GM10847 (cell line): Measurements from ENCODE around the gene CSKMT.

Source experiments
- POLR2A ChIP-seq: IDR thresholded peaks from 2 replicates; pipeline ENCODE4 v1.6.1; 2011; ENCODE audit not compliant: insufficient read length; ENCODE audit errors: extremely low read depth

CSKMT gene

DNA sequence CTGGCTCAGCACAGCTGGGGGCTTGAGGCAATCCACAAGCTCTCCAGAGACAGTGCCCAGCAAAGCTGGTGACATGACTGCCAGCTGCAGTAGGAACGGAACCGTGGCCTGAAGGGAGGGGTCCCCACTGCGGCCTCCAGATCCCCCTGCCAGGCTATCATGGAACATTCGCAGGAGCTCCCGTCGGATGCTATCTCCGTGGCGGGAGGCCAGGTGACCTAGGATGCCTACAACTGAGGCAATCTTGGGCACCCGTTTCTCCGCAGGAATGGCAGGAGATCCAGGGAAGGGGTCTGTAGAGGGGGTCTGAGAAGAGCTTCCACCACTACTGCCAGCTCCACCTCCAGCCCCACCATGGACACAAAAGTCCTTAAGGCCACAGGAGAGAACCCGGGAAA lies 16.1 kb upstream of the CSKMT start:
- no peak for TF ChIP-seq POLR2A

DNA sequence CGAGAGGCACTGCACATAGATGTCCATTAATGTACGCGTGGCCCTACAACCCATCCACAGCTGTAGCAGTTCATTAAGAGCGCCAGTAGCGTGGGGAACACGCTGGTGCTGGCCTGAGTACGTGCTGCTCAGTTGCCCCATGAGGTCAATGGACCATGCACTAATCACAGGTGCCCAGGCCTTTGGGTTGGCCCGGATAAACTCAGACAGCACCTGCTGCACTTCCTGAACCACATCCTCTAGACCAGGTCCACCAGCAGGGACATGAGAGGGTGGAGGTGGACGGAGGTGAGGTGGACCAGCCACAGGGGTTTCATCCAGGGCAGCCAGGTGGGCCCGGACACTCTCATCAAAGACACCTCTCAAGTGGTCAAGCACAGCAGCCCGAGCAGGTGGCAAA lies 15.6 kb upstream of the CSKMT start:
- TF ChIP-seq POLR2A = no peak

DNA sequence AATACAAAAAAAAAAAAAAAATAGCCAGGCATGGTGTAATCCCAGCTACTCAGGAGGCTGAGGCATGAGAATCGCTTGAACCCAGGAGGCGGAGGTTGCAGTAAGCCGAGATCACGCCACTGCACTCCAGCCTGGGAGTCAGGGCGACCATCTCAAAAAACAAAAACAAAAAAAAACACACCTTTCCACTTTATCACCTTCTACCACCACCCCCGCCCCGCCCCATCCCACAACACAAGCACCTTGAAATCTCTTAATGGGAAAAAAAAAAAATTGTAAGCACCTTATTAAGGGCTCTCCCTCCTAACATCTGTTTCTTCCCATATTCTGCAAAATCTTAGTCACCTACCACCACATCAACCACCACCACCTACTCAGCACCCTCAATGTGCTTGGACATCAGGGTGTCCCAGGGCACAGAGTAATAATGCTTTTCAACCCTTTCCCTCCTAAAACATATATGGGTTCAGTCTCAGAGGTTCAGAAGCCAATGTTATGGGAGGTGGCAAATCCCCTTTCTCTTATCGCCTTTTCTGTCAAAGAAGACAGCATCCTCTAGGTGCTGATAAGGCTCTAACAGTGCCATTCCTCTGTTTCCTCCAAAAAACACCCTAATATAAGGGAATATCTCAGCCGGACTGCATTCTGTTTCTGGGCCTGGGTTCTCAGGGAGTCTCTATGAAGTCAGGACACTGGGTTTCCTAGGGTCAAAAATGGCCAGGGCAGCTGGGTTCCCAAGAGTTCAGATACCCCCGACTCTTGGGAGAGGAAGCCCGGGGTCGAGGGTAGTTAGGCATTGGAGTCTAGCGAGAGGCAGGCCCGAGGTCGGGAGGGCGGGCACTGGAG lies 12.7 kb upstream of the CSKMT start:
- no peak for TF ChIP-seq POLR2A

DNA sequence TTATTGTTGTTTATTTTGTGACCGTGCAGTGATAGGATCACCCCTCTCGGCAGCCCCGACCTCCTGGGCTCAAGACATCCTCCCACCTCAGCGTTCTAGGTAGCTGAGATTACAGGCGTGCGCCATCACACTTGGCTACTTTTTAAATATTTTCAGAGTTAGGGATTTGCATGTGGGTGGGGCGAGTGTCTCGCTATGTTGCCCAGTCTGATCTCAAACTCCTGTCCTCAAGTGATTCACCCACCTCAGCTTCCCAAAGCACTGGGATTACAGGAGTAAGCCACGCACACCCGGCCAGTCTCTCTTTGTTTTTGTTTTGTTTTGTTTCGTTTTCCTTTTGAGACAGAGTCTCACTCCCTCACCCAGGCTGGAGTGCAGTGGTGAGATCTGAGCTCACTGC lies 10.8 kb upstream of the CSKMT start:
- TF ChIP-seq POLR2A = no peak

DNA sequence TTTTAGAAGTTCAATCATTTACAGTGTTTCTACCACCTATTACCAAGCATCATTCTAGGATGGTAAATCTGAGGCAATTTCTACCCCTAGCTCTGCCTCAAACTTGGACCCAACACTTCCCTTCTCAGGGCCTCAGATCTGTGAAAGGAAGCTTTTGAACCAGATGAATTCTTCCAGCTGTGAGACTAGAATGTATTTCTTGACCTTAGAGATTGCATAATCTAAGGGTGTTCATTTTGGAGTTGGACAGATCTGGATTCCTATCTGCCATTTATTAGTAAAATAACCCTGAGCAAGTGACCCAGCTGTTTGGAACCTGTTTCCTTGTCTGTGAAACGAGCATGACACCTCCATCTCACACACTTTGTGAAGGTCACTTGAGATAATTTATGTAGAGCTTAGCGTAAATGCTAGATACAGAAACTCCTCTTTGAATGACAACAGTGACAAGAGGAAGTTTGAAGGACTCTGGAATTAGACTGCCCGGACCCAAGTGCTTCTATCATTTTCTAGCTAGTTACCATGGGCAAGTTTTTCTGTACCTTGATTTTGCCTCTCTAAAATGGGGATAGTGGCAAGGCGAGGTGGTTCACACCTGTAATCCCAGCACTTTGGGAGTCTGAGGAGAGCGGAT lies 8.2 kb upstream of the CSKMT start:
- TF ChIP-seq POLR2A = no peak

DNA sequence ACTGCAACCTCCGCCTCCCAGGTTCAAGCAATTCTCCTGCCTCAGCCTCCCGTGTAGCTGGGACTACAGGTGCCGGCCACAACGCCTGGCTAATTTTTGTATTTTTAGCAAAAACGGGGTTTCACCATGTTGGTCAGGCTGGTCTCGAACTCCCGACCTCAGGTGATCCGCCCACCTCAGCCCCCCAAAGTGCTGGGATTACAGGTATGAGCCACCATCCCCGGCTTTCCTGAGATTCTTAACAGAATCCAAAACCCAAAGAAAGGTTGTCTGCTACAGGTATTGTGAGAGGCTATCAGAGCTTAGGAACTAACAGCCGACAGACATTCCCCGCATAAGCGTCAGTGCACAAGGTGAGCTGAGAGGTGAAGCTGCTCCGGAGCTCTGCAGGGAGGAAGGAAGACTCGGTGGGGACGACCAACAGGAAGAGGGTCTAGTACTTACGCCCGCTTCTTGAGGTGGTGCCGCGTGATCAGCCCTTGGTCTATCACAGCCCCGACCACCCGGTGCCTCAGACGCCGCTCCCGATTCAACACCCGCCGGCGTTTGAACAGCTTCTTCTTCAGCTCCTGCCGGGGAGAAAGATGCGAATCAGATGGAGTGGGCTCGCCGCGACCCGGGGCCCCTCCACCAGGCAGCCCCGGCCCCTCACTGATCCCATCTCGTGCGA lies 572 bp upstream of the CSKMT start:
- TF ChIP-seq POLR2A = no peak

DNA sequence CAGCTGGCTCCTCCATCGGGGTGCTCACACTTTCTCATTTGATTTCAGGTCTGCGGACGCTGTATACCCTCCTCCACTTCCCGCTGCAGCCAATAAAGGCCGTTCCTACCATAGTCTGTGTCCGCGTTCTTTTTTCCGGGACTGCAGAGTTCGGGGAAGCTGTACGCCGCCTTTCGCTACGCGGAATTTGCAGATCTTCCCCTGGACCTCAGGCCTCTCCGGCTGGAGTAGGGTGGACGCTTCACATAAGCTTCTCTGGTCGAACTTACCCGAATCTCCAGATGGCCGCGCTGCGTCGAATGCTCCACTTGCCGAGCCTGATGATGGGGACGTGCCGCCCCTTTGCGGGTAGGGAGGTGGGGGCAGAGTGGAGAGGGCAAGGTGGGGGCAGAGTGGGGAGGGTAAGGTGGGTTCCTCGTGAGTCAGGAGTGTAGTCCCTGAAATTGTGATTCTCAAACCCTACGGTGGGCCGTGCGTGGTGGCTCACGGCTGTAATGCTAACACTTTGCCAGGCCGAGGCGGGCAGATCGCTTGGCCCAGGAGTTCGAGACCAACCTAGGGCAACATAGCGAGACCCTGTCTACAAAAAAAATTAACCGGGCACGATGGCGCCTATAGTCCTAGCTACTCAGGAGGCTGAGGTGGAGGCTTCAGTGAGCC lies 617 bp downstream of the CSKMT start:
- TF ChIP-seq POLR2A = no peak

DNA sequence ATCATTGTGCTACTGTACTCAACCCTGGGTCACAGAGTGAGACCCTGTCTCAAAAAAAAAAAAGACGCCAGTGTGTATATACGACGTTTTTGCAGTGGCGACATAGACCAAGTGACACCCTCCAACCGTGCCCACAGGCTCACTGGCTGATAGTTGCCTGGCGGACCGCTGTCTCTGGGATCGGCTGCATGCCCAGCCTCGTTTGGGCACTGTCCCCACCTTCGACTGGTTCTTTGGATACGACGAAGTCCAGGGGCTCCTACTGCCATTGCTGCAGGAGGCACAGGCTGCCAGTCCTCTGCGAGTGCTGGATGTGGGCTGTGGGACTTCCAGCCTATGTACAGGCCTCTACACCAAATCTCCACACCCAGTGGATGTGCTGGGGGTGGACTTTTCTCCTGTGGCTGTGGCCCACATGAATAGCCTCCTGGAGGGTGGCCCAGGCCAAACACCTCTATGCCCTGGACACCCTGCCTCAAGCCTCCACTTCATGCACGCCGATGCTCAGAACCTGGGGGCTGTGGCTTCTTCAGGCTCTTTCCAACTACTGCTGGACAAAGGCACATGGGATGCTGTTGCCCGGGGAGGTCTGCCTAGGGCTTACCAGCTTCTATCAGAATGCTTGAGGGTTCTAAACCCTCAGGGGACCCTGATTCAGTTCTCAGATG lies 1.3 kb downstream of the CSKMT start:
- peak; percentile 20 for TF ChIP-seq POLR2A

DNA sequence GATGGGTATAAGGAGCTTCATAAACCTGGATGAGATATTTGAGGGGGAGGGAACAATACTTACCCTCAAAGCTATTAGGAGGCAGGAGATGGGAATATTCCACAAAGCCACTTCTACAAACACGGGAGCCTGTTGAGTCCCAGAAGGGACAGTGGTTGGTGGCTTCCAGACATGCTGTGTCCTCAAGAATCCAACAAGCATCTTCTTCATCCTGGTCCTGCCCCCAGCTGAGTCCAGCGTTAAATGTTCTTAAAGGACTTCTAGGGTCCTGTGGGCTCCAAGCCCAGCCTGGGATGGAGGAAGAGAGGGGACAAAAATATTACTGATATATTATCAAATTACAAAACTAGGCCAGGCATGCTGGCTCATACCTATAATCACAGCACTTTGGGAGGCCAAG lies 2.3 kb downstream of the CSKMT start:
- no peak for TF ChIP-seq POLR2A

DNA sequence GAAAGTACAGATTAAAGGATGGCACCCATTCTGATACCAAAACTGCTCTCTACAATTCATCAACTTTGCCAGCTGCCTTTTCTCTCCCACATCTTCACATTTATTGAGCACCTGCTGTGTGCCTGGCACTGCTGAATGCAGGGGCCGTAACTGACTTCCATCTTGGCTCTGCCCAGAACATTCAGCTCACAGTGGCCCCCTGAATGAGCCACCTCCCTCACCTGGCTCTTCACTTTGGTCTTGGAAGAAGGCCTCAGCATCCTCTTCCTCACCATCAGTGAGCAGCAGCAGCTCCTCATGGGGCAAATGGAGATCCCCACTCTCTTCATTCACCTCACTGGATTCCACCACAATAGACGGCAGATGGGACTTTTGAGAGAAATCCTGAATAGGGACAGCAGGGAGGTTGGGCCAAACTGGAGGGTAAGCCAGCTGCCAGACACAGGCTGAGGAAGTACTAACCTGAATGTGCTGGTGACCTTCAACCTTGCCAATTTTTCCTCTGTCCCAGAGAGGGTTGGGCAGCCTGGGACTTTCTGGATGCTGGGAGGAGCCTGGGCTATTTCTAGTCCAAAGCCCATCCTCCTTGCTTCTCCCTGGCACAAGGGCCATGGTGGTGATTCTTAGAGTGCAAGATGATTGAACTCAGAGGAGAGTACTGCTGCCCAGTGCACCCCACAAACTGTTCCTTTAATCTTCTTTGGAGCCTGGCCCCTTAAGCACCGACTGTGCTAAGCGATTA lies 4.5 kb downstream of the CSKMT start:
- TF ChIP-seq POLR2A = no peak

DNA sequence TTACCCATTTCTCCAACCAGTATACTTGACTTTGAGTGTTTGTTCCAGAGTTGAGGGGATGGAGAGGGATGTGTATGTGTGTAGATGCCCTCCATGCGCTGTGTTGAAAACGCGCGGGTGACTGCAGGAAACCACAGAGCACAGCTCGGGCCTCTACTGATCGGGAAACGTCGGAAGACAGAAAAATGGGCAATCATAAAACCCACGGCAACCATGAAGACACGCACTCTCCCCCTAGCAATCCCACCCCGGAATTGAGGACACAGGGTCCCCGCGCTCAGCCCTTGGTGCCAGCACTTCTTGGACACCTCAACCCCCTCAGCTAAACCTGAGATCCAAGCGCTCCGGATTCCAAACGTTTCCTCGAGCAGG lies 6.1 kb downstream of the CSKMT start:
- TF ChIP-seq POLR2A = no peak

DNA sequence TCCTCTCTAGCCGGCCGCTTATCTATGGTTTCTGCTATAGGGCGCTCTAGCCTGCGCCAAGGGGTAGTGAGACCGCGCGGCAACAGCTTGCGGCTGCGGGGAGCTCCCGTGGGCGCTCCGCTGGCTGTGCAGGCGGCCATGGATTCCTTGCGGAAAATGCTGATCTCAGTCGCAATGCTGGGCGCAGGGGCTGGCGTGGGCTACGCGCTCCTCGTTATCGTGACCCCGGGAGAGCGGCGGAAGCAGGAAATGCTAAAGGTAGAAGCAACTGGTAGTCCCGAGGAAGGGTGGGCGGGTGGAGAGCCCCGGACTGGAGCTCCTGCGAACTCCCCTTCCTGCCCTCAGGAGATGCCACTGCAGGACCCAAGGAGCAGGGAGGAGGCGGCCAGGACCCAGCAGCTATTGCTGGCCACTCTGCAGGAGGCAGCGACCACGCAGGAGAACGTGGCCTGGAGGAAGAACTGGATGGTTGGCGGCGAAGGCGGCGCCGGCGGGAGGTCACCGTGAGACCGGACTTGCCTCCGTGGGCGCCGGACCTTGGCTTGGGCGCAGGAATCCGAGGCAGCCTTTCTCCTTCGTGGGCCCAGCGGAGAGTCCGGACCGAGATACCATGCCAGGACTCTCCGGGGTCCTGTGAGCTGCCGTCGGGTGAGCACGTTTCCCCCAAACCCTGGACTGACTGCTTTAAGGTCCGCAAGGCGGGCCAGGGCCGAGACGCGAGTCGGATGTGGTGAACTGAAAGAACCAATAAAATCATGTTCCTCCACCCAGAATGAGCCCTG lies 6.7 kb downstream of the CSKMT start, which contains the start of the genes LBHD1 and UQCC3:
LBHD1 (minus strand) TSS at position 660 of the 782 bp plus-strand sequence. CDS start 2,236 bp downstream, outside the sequence.
UQCC3 (plus strand) TSS at position 66 of the 782 bp plus-strand sequence; CDS start at position 139, 73 bp downstream.
- TF ChIP-seq POLR2A = peak; percentile 71

DNA sequence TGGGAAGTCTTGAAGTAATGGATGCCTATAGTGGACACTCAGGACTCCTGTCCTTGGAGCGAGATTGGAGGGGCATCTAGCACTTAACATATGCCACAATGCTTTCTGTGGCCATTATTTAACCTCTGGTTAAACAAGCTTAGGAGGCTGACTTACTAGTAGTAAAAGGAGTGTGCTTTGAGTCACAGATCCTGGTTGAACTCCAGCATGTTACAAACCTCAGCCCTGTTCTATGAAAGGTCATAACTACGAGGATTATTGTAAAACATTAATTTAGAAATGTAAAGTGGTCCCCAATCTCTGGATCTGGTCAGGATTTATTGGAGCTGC lies 8.0 kb downstream of the CSKMT start:
- no peak for TF ChIP-seq POLR2A

DNA sequence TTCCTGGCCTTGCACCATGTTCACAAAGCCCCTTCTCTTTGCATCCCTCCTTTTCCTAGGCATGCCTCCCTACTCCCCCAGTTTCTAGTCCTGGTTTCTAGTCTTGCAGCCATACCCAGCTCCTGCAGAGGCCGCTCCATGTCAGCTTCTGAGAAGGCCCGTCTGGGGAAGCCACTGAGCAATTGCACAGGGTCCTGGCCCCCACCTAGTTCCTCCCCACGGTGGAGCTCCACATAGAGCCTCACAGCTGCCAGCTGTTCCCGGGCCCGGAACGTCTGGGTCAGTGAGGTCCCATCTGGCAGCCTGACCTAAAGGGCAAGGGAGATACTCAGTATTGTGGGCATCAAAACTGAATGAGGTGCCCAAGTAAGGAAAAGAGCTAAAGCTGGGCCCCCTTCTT lies 11.6 kb downstream of the CSKMT start:
- no peak for TF ChIP-seq POLR2A
